ENCODE data around the gene RPS6KB2. TPM values are rescaled to one million over a fixed set of nuclear protein-coding genes. Genes with fewer than 3 reads are reported as not detected.
A peak's percentile ranks its signal among the peaks of the same experiment; 100 is the strongest.

RPS6KB2 gene
- total and polyA plus RNA-seq, 9 of the 15 experiments (the other 6 are each of a cell fraction or from before 2014, with no cell fraction given): 0.42 to 122 (median 82.6) TPM

GRCh38 chr11:67393437-67393836 lies 34.9 kb upstream of the RPS6KB2 start:
- Histone ChIP-seq H3K9me1 (ENCODE audit: control insufficient read depth, insufficient read depth, low read length) (peaks cover 3% of the 10 kb centered on the region), H3K9me3 (replicated peaks; ENCODE audit: control insufficient read depth, insufficient read depth, low read depth, low read length) (no peaks in the 10 kb centered on the region), H3K4me2 (ENCODE audit: insufficient read depth, low read length) (no peak overlapping the region), H3K36me3 (ENCODE audit: control insufficient read depth, insufficient read depth, low read length) (peaks cover 47% of the 10 kb centered on the region), H3K27me3 (ENCODE audit: control insufficient read depth in 2 of 2, insufficient read depth in 2 of 2, low read length in 2 of 2) (no peaks in the 10 kb centered on the region), H2AFZ (ENCODE audit: low read depth, low read length) (no peak overlapping the region), H3K4me1 (replicated peaks in 1 of 2; ENCODE audit: control insufficient read depth in 2 of 2, insufficient read depth in 2 of 2, low read length in 2 of 2) (peaks cover 8 to 68% of the 10 kb centered on the region in 2 experiments; a peak in 4 of 5 replicates), H4K20me1 (replicated peaks; ENCODE audit: control insufficient read depth, insufficient read depth, low read length) (peaks cover 4% of the 10 kb centered on the region; the same call in 1 of the 2 replicates), H3K9ac (ENCODE audit: insufficient read depth in 1 of 2, low read depth in 2 of 2, low read length in 2 of 2) (peak overlapping the region in 1 of 2 experiments; percentile 81; a peak in 2 of 4 replicates), H3K79me2 (ENCODE audit: control insufficient read depth, insufficient read depth, low read length) (peaks cover 25% of the 10 kb centered on the region), H3K27ac (ENCODE audit: extremely low read depth, low read depth, low read length) (no peak overlapping the region), H3K4me3 (no peak overlapping the region)
- CTCF ChIA-PET (ENCODE audit: low intra/inter-chr PET ratio): no interaction called here
- in situ Hi-C loops (cut with MboI) (no loop called here), intact Hi-C loops (cut with micrococcal nuclease) (no loop called here)
- WGBS (ENCODE audit: insufficient coverage, low coverage, missing lambda C conversion rate): 90% methylated on average over 18 of the region's 18 CpGs
- TF ChIP-seq ZNF668 (CRISPR knock-in tag; IDR thresholded peaks at IDR 0.05) (no peak), ZNF347 (CRISPR knock-in tag; IDR thresholded peaks at IDR 0.05; ENCODE audit: low read depth) (no peak), POLR2G (IDR thresholded peaks at IDR 0.05; ENCODE audit: low read depth, low read length) (peak; percentile 44; the same call in 1 of the 2 replicates), PTTG1 (tag; IDR thresholded peaks at IDR 0.05; ENCODE audit: low read depth) (no peak), RBFOX2 (IDR thresholded peaks at IDR 0.05; ENCODE audit: low read depth, low read length) (peak; percentile 48)
- ATAC-seq (no peak), FAIRE-seq (no peak), DNase-seq (ENCODE audit: extremely low read depth in 1 of 4, low spot score in 3 of 4) (no peak)
- POLR2A ChIA-PET: interaction anchor here (0.6 to 1.1 kb wide), 2 partner anchors 100 to 189 kb away, joined by 3 to 4 read pairs; no protein-coding TSS in a partner anchor
- no TSS peak for BruUV-seq (replicated peaks)

- CTCF ChIA-PET (ENCODE audit: low intra/inter-chr PET ratio): no interaction called here
- peaks cover 53% of the 10 kb centered on the region for H3K36me3 ChIP-seq (ENCODE audit: control insufficient read depth, insufficient read depth, low read length)
- peak overlapping the region in 1 of 2 experiments; percentile 5; a peak in 1 of 4 replicates for H3K9ac ChIP-seq (ENCODE audit: insufficient read depth in 1 of 2, low read depth in 2 of 2, low read length in 2 of 2)
- peaks cover 8 to 72% of the 10 kb centered on the region in 2 experiments; a peak in 4 of 5 replicates for H3K4me1 ChIP-seq (replicated peaks in 1 of 2; ENCODE audit: control insufficient read depth in 2 of 2, insufficient read depth in 2 of 2, low read length in 2 of 2)
- DNase-seq (ENCODE audit: extremely low read depth in 1 of 4, low spot score in 3 of 4) (no peak), ATAC-seq (no peak), FAIRE-seq (no peak)
- H2AFZ ChIP-seq (ENCODE audit: low read depth, low read length): no peak overlapping the region
- peaks cover 4% of the 10 kb centered on the region; the same call in 1 of the 2 replicates for H4K20me1 ChIP-seq (replicated peaks; ENCODE audit: control insufficient read depth, insufficient read depth, low read length)
- H3K27me3 ChIP-seq (ENCODE audit: control insufficient read depth in 2 of 2, insufficient read depth in 2 of 2, low read length in 2 of 2): no peaks in the 10 kb centered on the region
- BruUV-seq (replicated peaks): no TSS peak
- no peak overlapping the region for H3K4me3 ChIP-seq
- POLR2A ChIA-PET: interaction anchor here (0.6 to 1.1 kb wide), 2 partner anchors 99 to 262 kb away, joined by 3 read pairs; no protein-coding TSS in a partner anchor
- no peak overlapping the region for H3K4me2 ChIP-seq (ENCODE audit: insufficient read depth, low read length)
- H3K79me2 ChIP-seq (ENCODE audit: control insufficient read depth, insufficient read depth, low read length): peaks cover 25% of the 10 kb centered on the region
- intact Hi-C loops (cut with micrococcal nuclease) (no loop called here), in situ Hi-C loops (cut with MboI) (no loop called here)
- peaks cover 3% of the 10 kb centered on the region for H3K9me1 ChIP-seq (ENCODE audit: control insufficient read depth, insufficient read depth, low read length)
- no peak overlapping the region for H3K27ac ChIP-seq (ENCODE audit: extremely low read depth, low read depth, low read length)
- H3K9me3 ChIP-seq (replicated peaks; ENCODE audit: control insufficient read depth, insufficient read depth, low read depth, low read length): no peaks in the 10 kb centered on the region
- 84% methylated on average over 5 of the region's 5 CpGs for WGBS (ENCODE audit: insufficient coverage, low coverage, missing lambda C conversion rate)
- TF ChIP-seq NCOA4 (IDR thresholded peaks at IDR 0.05; ENCODE audit: partially characterized antibody): no peak
- no peak for TF ChIP-seq SNIP1 (IDR thresholded peaks at IDR 0.05; ENCODE audit: low read depth)
- TF ChIP-seq HOMEZ (CRISPR knock-in tag; IDR thresholded peaks at IDR 0.05): no peak
- no peak for TF ChIP-seq ZNF830 (CRISPR knock-in tag; IDR thresholded peaks at IDR 0.05)
- no peak for TF ChIP-seq MCM2 (IDR thresholded peaks at IDR 0.05; ENCODE audit: low read depth)
- no peak for TF ChIP-seq KLF13 (tag; IDR thresholded peaks at IDR 0.05; ENCODE audit: borderline replicate concordance, low read depth)
- no peak for TF ChIP-seq PHB (CRISPR knock-in tag; IDR thresholded peaks at IDR 0.05)
These were observed 34.3 kb upstream of the RPS6KB2 start for GRCh38 chr11:67393990-67394389.

All from K562 (cell line).